ENCODE data around the gene EFHD1.
A peak's percentile ranks its signal among the peaks of the same experiment; 100 is the strongest.
"Not testable (repeated sequence)": the region's sequence is repeated elsewhere in the genome, so short reads cannot be mapped to it uniquely, and the experiment has no call there.

EFHD1 gene

DNA sequence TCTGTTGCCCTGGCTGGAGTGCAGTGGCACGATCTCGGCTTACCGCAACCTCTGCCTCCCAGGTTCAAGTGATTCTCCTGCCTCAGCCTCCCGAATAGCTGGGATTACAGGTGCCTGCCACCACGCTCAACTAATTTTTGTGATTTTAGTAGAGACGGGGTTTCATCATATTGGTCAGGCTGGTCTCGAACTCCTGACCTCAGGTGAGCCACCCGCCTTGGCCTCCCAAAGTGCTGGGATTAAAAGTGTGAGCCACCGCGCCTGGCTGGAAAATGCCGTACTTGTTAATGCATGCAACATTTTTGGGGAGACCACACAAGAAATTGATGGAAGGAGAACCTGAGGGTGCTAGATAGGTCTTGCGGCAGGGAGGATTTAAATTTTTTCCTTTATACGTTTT, 57.7 kb downstream of the EFHD1 start:
- DNase-seq (ENCODE audit: low read depth, low spot score), result not testable (repeated sequence)

DNA sequence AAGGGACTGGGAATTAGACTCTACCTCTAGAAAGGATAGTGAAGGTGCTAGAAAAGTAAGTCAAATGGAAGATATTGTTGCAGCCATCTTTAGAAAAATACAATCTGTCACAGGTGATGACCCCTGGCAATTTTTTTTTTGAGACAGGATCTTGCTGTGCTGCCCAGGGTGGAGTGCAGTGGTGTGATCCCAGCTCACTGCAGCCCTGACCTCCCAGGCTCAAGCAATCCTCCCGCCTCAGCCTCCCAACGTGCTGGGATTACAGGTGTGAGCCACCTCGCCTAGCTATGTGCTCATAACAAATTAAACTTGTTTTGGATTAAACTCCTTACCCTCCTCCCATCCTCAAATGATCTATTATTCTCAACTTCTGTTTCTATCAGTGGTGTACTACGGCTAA, 59.9 kb downstream of the EFHD1 start:
- DNase-seq (ENCODE audit: low read depth, low spot score), result no peak

- DNase-seq (ENCODE audit: low read depth, low spot score), result no peak
These were observed 63.2 kb downstream of the EFHD1 start for GRCh38 chr2:232696609-232697058.

DNA sequence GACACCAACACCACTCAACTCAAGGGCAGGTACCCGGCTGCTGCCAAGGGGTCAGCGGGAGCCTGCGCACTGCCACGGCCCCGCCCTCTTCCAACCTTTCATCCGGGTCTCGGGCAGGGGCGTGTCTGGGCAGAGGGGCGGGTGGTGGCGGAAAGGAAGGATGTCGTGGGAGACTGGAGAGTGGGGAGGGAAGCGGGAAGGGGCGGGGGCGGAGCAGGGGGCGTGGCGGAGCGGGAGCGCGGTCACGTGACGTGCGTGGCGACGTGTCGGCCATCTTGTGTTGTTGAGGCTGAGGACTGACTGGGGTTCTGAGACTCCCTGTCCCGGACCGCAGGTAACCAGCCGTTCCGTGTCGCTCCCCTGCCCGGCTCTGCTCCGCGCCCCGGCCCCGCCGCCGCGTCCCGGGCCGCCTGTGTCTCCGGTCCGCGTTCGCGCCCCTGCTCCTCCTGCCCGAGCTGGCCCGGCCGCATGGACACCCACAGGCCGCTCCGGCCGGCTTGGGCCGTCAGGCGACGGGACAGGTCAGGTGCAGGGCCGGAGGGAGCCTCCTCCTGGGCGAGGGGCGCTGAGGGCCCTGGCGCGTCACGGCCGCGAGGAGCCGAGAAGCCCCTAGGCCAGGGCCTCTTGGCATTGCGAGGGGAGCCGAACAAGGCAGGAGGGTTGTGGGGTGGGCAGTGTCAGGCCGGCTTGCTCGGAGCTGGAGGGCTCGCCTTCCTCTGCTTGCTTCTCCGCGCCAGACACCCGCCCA, 63.8 kb downstream of the EFHD1 start, which contains the start of gene GIGYF2:
Gene GIGYF2 (plus strand): TSS at position 273 of the 748 bp plus-strand sequence. CDS start 37,867 bp downstream, outside the sequence.
- peak; percentile 99 for DNase-seq (ENCODE audit: low read depth, low spot score)

- DNase-seq (ENCODE audit: low read depth, low spot score), result no peak
These were observed 64.4 kb downstream of the EFHD1 start for GRCh38 chr2:232697807-232698110.

- DNase-seq (ENCODE audit: low read depth, low spot score), result no peak
These were observed 65.2 kb downstream of the EFHD1 start for GRCh38 chr2:232698556-232699091.

- DNase-seq (ENCODE audit: low read depth, low spot score), result peak; percentile 6
These were observed 65.7 kb downstream of the EFHD1 start for GRCh38 chr2:232699110-232699509.

DNA sequence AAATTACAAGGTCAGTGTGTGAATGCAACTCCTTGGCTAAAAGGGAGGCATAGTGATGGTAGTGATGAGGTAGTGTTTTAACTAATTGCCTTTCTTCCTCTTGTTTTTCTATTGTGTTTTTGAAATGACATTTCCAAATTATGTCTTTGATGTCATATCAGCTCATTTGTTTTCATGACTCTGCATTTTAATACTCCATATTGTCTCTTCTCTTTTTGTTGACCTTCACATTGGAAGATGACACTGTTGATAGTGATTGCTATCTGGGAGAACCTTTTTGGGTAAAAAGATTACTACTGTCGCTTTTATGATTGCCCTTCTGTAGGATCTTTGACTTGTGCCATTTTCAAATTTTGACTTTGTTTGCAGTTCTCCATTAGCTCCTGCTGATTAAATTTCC, 66.8 kb downstream of the EFHD1 start:
- DNase-seq (ENCODE audit: low read depth, low spot score), result no peak

- DNase-seq (ENCODE audit: low read depth, low spot score), result no peak
These were observed 73.7 kb downstream of the EFHD1 start for GRCh38 chr2:232707076-232707475.

GRCh38 chr2:232713505-232713904, 80.1 kb downstream of the EFHD1 start:
- DNase-seq (ENCODE audit: low read depth, low spot score), result no peak

- DNase-seq (ENCODE audit: low read depth, low spot score), result no peak
These were observed 81.6 kb downstream of the EFHD1 start for GRCh38 chr2:232714969-232715368.

DNA sequence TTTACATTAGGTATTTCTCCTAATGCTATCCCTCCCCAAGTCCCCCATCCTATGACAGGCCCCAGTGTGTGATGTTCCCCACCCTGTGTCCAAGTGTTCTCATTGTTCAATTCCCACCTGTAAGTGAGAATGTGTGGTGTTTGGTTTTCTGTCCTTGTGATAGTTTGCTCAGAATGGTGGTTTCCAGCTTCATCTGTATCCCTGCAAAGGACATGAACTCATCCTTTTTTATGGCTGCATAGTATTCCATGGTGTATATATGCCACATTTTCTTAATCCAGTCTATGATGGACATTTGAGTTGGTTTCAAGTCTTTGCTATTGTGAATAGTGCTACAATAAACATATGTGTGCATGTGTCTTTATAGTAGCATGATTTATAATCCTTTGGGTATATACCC, 86.7 kb downstream of the EFHD1 start:
- not testable (repeated sequence) for DNase-seq (ENCODE audit: low read depth, low spot score)

- DNase-seq (ENCODE audit: low read depth, low spot score), result no peak
These were observed 87.9 kb downstream of the EFHD1 start for GRCh38 chr2:232721261-232721660.

- no peak for DNase-seq (ENCODE audit: low read depth, low spot score)
These were observed 88.5 kb downstream of the EFHD1 start for GRCh38 chr2:232721882-232722281.

DNA sequence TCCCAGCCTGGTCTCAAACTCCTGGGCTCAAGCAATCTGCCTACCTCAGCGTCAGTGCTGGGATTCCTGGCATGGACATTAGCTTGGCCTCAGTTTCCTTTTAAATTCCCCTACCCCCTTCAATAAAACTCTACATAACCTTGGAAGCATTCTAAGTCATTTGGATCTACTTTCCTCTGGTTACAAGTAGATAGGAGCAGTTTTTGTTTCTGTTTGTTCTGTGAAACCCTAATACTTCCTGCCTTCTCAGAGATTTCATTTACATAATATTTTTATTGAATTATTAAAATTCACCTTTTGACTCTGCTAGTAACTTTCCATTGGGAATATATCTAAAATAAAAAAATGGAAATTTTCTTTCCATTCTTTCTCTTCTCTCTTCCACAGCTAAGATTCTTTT, 89.6 kb downstream of the EFHD1 start:
- DNase-seq (ENCODE audit: low read depth, low spot score), result no peak

- no peak for DNase-seq (ENCODE audit: low read depth, low spot score)
These were observed 95.4 kb downstream of the EFHD1 start for GRCh38 chr2:232728785-232729184.

- DNase-seq (ENCODE audit: low read depth, low spot score), result peak; percentile 9
These were observed 98.1 kb downstream of the EFHD1 start for GRCh38 chr2:232731470-232731869.

All from astrocyte of the hippocampus (primary cell).